Sigmoid colon (tissue), 3 donors: ENCODE data around the gene TOM1.

Experiments used
- POLR2A ChIP-seq, 2 donors: fragments of 450-650 bp; IDR thresholded peaks; one replicate each; pipeline ENCODE4 v1.6.1; 2016; ENCODE audit warnings: antibody characterized with exemption in 2 of 2, mild to moderate bottlenecking in 2 of 2, moderate library complexity in 2 of 2
- TF ChIP-seq, protein P1 (sequence below), 4 experiments: fragments of 450-650 bp in 3 of 4; fragments of 200-600 bp in 1 of 4; IDR thresholded peaks; one replicate each; pipeline ENCODE4 v1.5.1; 2016 to 2019; ENCODE audit warnings: antibody characterized with exemption in 4 of 4, mild to moderate bottlenecking in 3 of 4, moderate library complexity in 2 of 4

DNA sequence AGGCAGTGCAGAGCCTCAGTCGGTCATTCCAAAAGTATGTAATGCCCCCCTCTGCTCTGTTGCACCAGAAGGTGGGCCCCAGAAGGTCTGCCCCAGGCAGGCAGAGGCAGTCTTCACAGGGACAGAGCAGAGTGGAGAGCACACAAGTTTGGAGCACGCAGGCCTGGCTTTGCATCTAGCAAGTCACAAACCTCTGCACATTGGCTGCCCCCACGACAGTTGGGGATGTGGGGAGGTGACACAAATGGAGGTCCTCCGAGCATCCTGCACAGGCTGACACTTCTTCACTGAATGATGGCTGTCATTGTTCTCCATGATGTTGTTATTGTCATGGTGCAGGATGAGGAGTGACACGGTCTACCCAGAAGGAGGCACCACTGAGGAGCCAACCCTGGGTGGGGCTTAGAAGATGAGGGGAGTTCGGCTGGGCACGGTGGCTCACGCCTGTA lies 11.9 kb downstream of the TOM1 start:
- TF ChIP-seq, protein P1, sequence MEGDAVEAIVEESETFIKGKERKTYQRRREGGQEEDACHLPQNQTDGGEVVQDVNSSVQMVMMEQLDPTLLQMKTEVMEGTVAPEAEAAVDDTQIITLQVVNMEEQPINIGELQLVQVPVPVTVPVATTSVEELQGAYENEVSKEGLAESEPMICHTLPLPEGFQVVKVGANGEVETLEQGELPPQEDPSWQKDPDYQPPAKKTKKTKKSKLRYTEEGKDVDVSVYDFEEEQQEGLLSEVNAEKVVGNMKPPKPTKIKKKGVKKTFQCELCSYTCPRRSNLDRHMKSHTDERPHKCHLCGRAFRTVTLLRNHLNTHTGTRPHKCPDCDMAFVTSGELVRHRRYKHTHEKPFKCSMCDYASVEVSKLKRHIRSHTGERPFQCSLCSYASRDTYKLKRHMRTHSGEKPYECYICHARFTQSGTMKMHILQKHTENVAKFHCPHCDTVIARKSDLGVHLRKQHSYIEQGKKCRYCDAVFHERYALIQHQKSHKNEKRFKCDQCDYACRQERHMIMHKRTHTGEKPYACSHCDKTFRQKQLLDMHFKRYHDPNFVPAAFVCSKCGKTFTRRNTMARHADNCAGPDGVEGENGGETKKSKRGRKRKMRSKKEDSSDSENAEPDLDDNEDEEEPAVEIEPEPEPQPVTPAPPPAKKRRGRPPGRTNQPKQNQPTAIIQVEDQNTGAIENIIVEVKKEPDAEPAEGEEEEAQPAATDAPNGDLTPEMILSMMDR (IDR thresholded peaks at IDR 0.05): no peak
- no peak for TF ChIP-seq POLR2A (IDR thresholded peaks at IDR 0.05)
